Sigmoid colon (tissue), 7 donors: ENCODE results near the gene STK11IP. TPM values are rescaled to one million over a fixed set of nuclear protein-coding genes. Genes with fewer than 3 reads are reported as not detected.

ENCODE experiments used
- DNase-seq: peaks from one replicate; pipeline ENCODE4 v3.0.0-alpha.2; 2019
- H3K27ac ChIP-seq, 4 donors: fragments of 200-600 bp; sonication (generic); one replicate each; pipeline ENCODE4 v1.5.1; 2016 to 2019; ENCODE audit warnings: mild to moderate bottlenecking in 1 of 4
- H3K27me3 ChIP-seq, 3 donors: fragments of 200-600 bp; sonication (generic); one replicate each; pipeline ENCODE4 v1.5.1; 2019; ENCODE audit warnings: mild to moderate bottlenecking in 1 of 3
- H3K36me3 ChIP-seq, 4 donors: fragments of 200-600 bp; sonication (generic); one replicate each; pipeline ENCODE4 v1.5.1; 2016 to 2019
- H3K4me1 ChIP-seq, 4 donors: fragments of 200-600 bp; sonication (generic); one replicate each; pipeline ENCODE4 v1.5.1; 2017 to 2019
- H3K4me3 ChIP-seq, 4 donors: fragments of 200-600 bp; sonication (generic); one replicate each; pipeline ENCODE4 v1.5.1; 2017 to 2019; ENCODE audit warnings: mild to moderate bottlenecking in 2 of 4, moderate library complexity in 1 of 4
- H3K9me3 ChIP-seq, 4 donors: fragments of 200-600 bp in 3 of 4; sonication (generic) in 3 of 4; one replicate each; pipeline versions ENCODE4 v1.5.1 to v1.6.1; 2013 to 2019
- EP300 ChIP-seq, 4 donors: sonication (generic); formaldehyde crosslinking; IDR thresholded peaks; one replicate each; pipeline ENCODE4 v1.6.1; 2017; ENCODE audit warnings: antibody characterized with exemption in 4 of 4
- POLR2A ChIP-seq, 2 donors: fragments of 450-650 bp; IDR thresholded peaks; one replicate each; pipeline ENCODE4 v1.6.1; 2016; ENCODE audit warnings: antibody characterized with exemption in 2 of 2, mild to moderate bottlenecking in 2 of 2, moderate library complexity in 2 of 2
- POLR2AphosphoS5 ChIP-seq, 4 donors: sonication (generic); formaldehyde crosslinking; IDR thresholded peaks; one replicate each; pipeline ENCODE4 v1.6.1; 2017; ENCODE audit warnings: antibody characterized with exemption in 4 of 4
- WGBS, 2 donors: extraction: QIAGEN DNeasy Blood & Tissue Kit; methylation state at CpG; one replicate each; pipeline ENCODE4 v1.1.7; 2013; 5-methylcytosine and 5-hydroxymethylcytosine counted together
- intact Hi-C: fragments of 100-400 bp; cut with DNase I; formaldehyde crosslinking; loops from one replicate; pipeline ENCODE4 v1.15.1; 2023
- polyA plus RNA-seq, 3 donors: library from polyadenylated mRNA; stranded (reverse); fragments of 200-250 nt; gene quantifications; one replicate each; pipeline ENCODE4 v1.2.3, GENCODE V29; 2013
- total RNA-seq, 4 donors: library from RNA; depleted of rRNA; stranded (reverse); fragments of >200 nt; gene quantifications; one replicate each; pipeline ENCODE4 v1.1.0, GENCODE V29; 2016
- TF ChIP-seq, protein P1 (sequence below), 4 experiments: fragments of 450-650 bp in 3 of 4; fragments of 200-600 bp in 1 of 4; IDR thresholded peaks; one replicate each; pipeline ENCODE4 v1.5.1; 2016 to 2019; ENCODE audit warnings: antibody characterized with exemption in 4 of 4, mild to moderate bottlenecking in 3 of 4, moderate library complexity in 2 of 4
- donor health status: healthy with polysubstance abuse.
- donor health status: Bipolar disorder and iron deficiency.
- donor health status: healthy.

The STK11IP gene
- total and polyA plus RNA-seq, 7 donors = 6.9 to 36.7 (median 10.8) TPM

DNA sequence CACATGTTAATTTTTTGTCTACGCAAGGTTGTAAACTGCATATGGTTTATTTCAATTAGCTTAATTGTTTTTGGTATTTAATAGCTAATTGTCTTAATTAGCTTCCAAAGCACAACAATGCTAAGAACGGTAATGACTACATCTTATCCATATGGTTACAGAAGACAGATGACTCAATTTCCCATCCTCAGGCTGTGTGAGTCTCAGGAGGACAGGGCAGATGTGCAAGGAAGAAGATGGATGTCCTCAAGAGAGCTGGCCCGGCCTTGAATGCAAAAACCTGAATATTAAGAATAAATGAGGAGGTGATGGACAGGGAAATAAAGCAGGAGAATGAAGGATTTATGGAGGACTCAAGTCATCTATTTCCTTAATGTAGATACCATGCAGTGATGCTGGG, 61.2 kb downstream of the STK11IP start:
- Histone ChIP-seq H3K4me1 (no peaks in the 10 kb centered on the region), H3K9me3 (peaks cover 0 to 6% (median 0%) of the 10 kb centered on the region in 4 donors), H3K4me3 (no peak overlapping the region), H3K36me3 (no peaks in the 10 kb centered on the region), H3K27me3 (no peaks in the 10 kb centered on the region), H3K27ac (no peak overlapping the region)
- DNase-seq = no peak
- intact Hi-C loops = no loop called here
- no peak for TF ChIP-seq POLR2AphosphoS5 (IDR thresholded peaks at IDR 0.05)
- TF ChIP-seq, protein P1, sequence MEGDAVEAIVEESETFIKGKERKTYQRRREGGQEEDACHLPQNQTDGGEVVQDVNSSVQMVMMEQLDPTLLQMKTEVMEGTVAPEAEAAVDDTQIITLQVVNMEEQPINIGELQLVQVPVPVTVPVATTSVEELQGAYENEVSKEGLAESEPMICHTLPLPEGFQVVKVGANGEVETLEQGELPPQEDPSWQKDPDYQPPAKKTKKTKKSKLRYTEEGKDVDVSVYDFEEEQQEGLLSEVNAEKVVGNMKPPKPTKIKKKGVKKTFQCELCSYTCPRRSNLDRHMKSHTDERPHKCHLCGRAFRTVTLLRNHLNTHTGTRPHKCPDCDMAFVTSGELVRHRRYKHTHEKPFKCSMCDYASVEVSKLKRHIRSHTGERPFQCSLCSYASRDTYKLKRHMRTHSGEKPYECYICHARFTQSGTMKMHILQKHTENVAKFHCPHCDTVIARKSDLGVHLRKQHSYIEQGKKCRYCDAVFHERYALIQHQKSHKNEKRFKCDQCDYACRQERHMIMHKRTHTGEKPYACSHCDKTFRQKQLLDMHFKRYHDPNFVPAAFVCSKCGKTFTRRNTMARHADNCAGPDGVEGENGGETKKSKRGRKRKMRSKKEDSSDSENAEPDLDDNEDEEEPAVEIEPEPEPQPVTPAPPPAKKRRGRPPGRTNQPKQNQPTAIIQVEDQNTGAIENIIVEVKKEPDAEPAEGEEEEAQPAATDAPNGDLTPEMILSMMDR (IDR thresholded peaks at IDR 0.05) = no peak
- TF ChIP-seq EP300 (IDR thresholded peaks at IDR 0.05) = no peak
- no peak for TF ChIP-seq POLR2A (IDR thresholded peaks at IDR 0.05)
- WGBS, 2 donors = 85 to 86% methylated on average over 3 of the region's 3 CpGs

DNA sequence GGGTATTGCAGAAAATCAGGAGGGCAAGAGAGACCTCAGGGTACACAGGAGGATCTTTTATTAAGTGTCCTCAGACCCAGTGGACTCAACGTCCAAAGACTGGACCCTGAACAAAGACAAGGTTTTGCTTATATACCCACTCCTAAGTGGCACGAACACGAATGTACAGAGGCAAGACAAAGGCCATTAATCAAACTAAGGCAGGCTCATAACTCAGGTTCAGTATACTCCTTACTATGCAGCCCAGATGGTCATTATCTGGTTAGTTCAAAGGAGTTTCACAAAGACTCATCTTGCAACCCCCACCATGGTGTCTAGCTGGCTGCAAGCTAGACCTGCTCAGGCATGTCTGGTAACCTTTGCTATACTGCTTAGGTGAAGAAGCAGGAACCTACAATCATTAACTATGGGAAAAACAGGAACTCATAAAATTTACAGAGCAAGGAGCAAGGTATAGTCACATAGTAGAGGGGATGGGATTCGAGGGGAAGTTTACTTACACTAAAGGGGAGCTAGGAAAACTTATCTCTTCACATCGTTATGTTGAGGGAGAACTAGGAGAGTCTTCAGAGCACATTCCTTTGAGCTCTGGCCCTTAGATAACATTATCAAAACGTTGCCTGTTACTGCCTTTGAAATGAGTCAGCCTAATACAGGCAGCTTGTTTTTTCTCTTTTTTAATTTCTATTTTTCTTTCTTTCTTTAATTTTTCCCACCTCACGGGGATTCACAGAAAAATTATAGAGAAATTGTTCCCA, 63.7 kb downstream of the STK11IP start:
- TF ChIP-seq, protein P1 (IDR thresholded peaks at IDR 0.05) = no peak
- no peak for TF ChIP-seq EP300 (IDR thresholded peaks at IDR 0.05)
- no peak for TF ChIP-seq POLR2A (IDR thresholded peaks at IDR 0.05)
- no peak for TF ChIP-seq POLR2AphosphoS5 (IDR thresholded peaks at IDR 0.05)
- intact Hi-C loops = no loop called here
- no peaks in the 10 kb centered on the region for H3K27me3 ChIP-seq
- WGBS, 2 donors = 37 to 62% methylated on average over 7 of the region's 7 CpGs
- no peak overlapping the region for H3K4me3 ChIP-seq
- no peak for DNase-seq
- H3K4me1 ChIP-seq = peaks cover 0 to 18% (median 0%) of the 10 kb centered on the region in 4 donors
- no peak overlapping the region for H3K27ac ChIP-seq
- peaks cover 0 to 6% (median 0%) of the 10 kb centered on the region in 4 donors for H3K9me3 ChIP-seq
- no peaks in the 10 kb centered on the region for H3K36me3 ChIP-seq

DNA sequence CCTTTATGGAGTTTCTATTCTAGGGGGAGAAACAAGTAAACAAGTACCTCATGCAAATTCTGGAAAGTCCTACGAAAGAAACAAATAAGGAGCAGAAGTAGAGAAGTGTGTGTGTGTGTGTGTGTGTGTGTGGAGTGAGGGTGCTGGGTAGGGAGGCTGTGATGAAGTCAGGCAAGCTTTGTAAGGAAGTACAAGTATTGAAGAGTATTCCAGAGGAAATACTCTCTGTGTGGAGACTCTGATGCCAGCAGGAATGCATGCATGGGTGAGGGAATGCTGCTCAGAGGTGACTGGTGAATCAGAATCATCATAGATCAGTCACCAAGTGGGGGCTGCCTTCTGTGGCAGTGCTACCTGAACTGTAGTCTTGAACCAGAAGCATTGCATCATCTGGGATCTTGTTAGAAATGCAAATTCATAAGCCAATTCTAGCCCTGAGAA, 64.3 kb downstream of the STK11IP start:
- intact Hi-C loops = no loop called here
- WGBS, 2 donors = 57 to 79% methylated on average over 1 of the region's 1 CpG
- peaks cover 0 to 19% (median 0%) of the 10 kb centered on the region in 4 donors for H3K4me1 ChIP-seq
- no peaks in the 10 kb centered on the region for H3K27me3 ChIP-seq
- H3K9me3 ChIP-seq = peaks cover 0 to 6% (median 0%) of the 10 kb centered on the region in 4 donors
- TF ChIP-seq EP300 (IDR thresholded peaks at IDR 0.05) = no peak
- TF ChIP-seq POLR2A (IDR thresholded peaks at IDR 0.05) = no peak
- TF ChIP-seq, protein P1 (IDR thresholded peaks at IDR 0.05) = no peak
- H3K27ac ChIP-seq = no peak overlapping the region
- no peak for DNase-seq
- no peaks in the 10 kb centered on the region for H3K36me3 ChIP-seq
- no peak overlapping the region for H3K4me3 ChIP-seq

DNA sequence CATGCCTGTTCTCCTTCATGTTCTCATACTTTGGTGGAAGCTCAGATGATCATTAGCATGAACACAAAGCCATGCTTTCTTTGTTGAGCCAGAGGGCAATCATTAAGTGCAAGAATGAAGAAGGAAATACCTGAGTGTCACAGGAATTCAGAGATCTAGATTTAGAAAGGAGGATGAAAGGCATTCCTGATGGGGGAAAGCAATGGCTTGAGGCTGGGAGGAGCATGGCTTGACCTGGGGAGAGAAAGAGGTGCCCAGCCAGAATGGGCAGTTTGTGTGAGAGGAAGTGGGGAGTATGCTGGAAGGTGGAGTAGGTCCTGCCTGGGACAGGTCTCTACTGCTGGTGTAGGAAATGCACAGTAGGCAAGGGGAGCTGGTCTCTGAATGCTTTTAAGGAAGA, 64.9 kb downstream of the STK11IP start:
- Histone ChIP-seq H3K36me3 (no peaks in the 10 kb centered on the region), H3K27me3 (no peaks in the 10 kb centered on the region), H3K27ac (no peak overlapping the region), H3K4me1 (peaks cover 0 to 19% (median 0%) of the 10 kb centered on the region in 4 donors), H3K9me3 (peaks cover 0 to 6% (median 0%) of the 10 kb centered on the region in 4 donors), H3K4me3 (no peak overlapping the region)
- TF ChIP-seq POLR2AphosphoS5 (IDR thresholded peaks at IDR 0.05) = no peak
- TF ChIP-seq EP300 (IDR thresholded peaks at IDR 0.05) = no peak
- no peak for TF ChIP-seq POLR2A (IDR thresholded peaks at IDR 0.05)
- TF ChIP-seq, protein P1 (IDR thresholded peaks at IDR 0.05) = no peak
- intact Hi-C loops = no loop called here
- no peak for DNase-seq
